GM12891 (cell line): ENCODE measurements around the gene S100Z.

Source experiments
- POLR2A ChIP-seq: IDR thresholded peaks from 2 replicates; pipeline ENCODE4 v1.6.1; 2011; ENCODE audit warnings: low read depth, low read length, control low read depth
- POU2F2 ChIP-seq: IDR thresholded peaks from 2 replicates; pipeline ENCODE4 v1.6.1; 2011; ENCODE audit warnings: low read depth, mild to moderate bottlenecking, control low read depth, low read length, moderate library complexity
- TAF1 ChIP-seq: IDR thresholded peaks from 2 replicates; pipeline ENCODE4 v1.6.1; 2011; ENCODE audit warnings: low read depth, low read length, control low read depth

GRCh38 chr5:76854644-76855043 is 4.8 kb downstream of the S100Z start:
- TF ChIP-seq POU2F2 (no peak), TAF1 (no peak), POLR2A (no peak)
